ENCODE measurements around the gene VRTN. TPM values are rescaled to one million over a fixed set of nuclear protein-coding genes. Genes with fewer than 3 reads are reported as not detected.

The VRTN gene
- total and polyA plus RNA-seq, 2 of the 8 experiments (the other 6 are each of a cell fraction or from before 2014, with no cell fraction given) = 133 to 148 TPM

DNA sequence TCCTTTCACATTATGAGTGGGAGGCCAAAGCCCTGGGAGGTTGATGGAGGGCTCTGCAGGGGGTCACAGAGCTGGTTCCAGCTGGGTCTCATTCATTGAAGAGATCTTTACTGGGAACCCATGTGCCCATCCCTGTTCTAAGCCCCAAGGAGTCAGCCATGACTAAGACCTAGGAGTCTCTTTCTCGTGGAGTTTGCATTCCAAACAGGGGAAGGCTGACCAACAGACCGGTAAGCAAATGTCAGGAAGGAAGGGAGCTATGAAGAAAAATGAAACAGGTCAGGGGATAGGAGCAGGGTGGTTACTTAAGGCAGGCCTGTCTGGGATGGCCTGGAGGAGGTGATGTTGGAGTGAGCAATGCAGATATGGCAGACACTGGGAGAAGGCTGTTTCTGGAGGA, 46.3 kb downstream of the VRTN start:
- no peak for FAIRE-seq
- Histone ChIP-seq H3K4me2 (ENCODE audit: insufficient read depth in 1 of 2, low read depth in 2 of 2, low read length in 2 of 2) (no peak overlapping the region), H3K23ac (ENCODE audit: insufficient read length) (no peak overlapping the region), H2BK5ac (ENCODE audit: low read depth, low read length) (no peak overlapping the region), H3K9me3 (ENCODE audit: insufficient read depth in 2 of 2, low read depth in 1 of 2, low read length in 1 of 2) (no peaks in the 10 kb centered on the region), H4K91ac (replicated peaks; ENCODE audit: insufficient read length, low read length) (no peak overlapping the region), H3K79me1 (ENCODE audit: low read depth, low read length) (no peaks in the 10 kb centered on the region), H2AFZ (ENCODE audit: low read length) (no peak overlapping the region), H4K5ac (ENCODE audit: insufficient read length, low read depth, low read length) (no peak overlapping the region), H4K8ac (ENCODE audit: extremely low read depth, insufficient read depth, low read length) (no peak overlapping the region), H3K36me3 (ENCODE audit: control insufficient read depth in 2 of 4, insufficient read depth in 4 of 4, low read length in 3 of 4) (no peaks in the 10 kb centered on the region), H3K4me3 (ENCODE audit: extremely low read depth in 1 of 4, insufficient read depth in 2 of 4, low read depth in 3 of 4, low read length in 4 of 4) (no peak overlapping the region), H3K18ac (ENCODE audit: extremely low read depth, low read length) (no peak overlapping the region; the same call in 1 of the 2 replicates), H2BK12ac (ENCODE audit: low read depth, low read length) (no peak overlapping the region), H3K14ac (ENCODE audit: insufficient read length) (no peak overlapping the region), H3K23me2 (ENCODE audit: low read depth, low read length) (no peaks in the 10 kb centered on the region), H3K79me2 (ENCODE audit: control insufficient read depth in 1 of 2, insufficient read depth in 2 of 2, low read length in 2 of 2) (no peaks in the 10 kb centered on the region), H3K56ac (replicated peaks; ENCODE audit: insufficient read length, low read depth, low read length) (no peak overlapping the region), H3K4ac (replicated peaks; ENCODE audit: insufficient read length, low read depth, low read length) (no peak overlapping the region), H4K20me1 (replicated peaks in 1 of 2; ENCODE audit: control insufficient read depth in 1 of 2, insufficient read depth in 2 of 2, low read length in 2 of 2) (no peaks in the 10 kb centered on the region), H2BK120ac (replicated peaks; ENCODE audit: low read depth, low read length) (no peak overlapping the region), H3K4me1 (replicated peaks in 1 of 4; ENCODE audit: control insufficient read depth in 3 of 4, insufficient read depth in 4 of 4, low read length in 3 of 4) (peaks cover 0 to 2% (median 0%) of the 10 kb centered on the region in 4 experiments; a peak in 2 of 7 replicates), H3K27ac (ENCODE audit: low read depth, low read length) (no peak overlapping the region), H2BK15ac (ENCODE audit: low read length) (no peak overlapping the region), H2BK20ac (ENCODE audit: low read length) (no peak overlapping the region), H3K27me3 (replicated peaks in 1 of 4; ENCODE audit: control insufficient read depth in 3 of 4, extremely low read depth in 1 of 4, insufficient read depth in 3 of 4, low read length in 3 of 4) (peaks cover 0 to 2% (median 0%) of the 10 kb centered on the region in 4 experiments; a peak in 1 of 7 replicates), H2AK5ac (ENCODE audit: low read depth, low read length) (no peak overlapping the region), H3K9ac (replicated peaks in 1 of 4; ENCODE audit: extremely low read depth in 1 of 4, low read depth in 3 of 4, low read length in 3 of 4) (no peak overlapping the region)
- ChIA-PET POLR2A (ENCODE audit: partially characterized antibody) (interaction anchor here (0.8 to 1.4 kb wide), 3 partner anchors 46 to 92 kb away, joined by 3 to 4 read pairs (median 3); partner anchors contain the start of genes ABCD4 and VRTN), CTCF (ENCODE audit: partially characterized antibody) (interaction anchor here (0.6 to 2.8 kb wide), 5 partner anchors 14 to 114 kb away, joined by 3 to 7 read pairs (median 3); no protein-coding TSS in a partner anchor)
- 94% methylated on average over 2 of the region's 2 CpGs; no CpG with 5 or more reads in 1 of the 2 experiments for WGBS, 2 experiments (ENCODE audit: extremely low coverage in 1 of 2, insufficient coverage in 1 of 2, insufficient read length in 1 of 2, insufficient replicate concordance in 2 of 2, low coverage in 1 of 2, low lambda C conversion rate in 2 of 2, missing lambda C conversion rate in 1 of 2)
- no peak for DNase-seq (ENCODE audit: low read depth in 1 of 2, low spot score in 2 of 2)
- TF ChIP-seq BACH1 (IDR thresholded peaks at IDR 0.05; ENCODE audit: low read length) (no peak), ASH2L (IDR thresholded peaks at IDR 0.05; ENCODE audit: low read length) (no peak), TCF12 (IDR thresholded peaks at IDR 0.05; ENCODE audit: low read depth, low read length) (no peak), KDM5A (IDR thresholded peaks at IDR 0.05; ENCODE audit: low read length) (no peak), SAP30 (IDR thresholded peaks at IDR 0.05; ENCODE audit: insufficient read depth, insufficient replicate concordance, low read length) (no peak), BCL11A (IDR thresholded peaks at IDR 0.05; ENCODE audit: low read depth in 2 of 2, low read length in 2 of 2) (no peak), SIX5 (IDR thresholded peaks at IDR 0.05; ENCODE audit: low read depth, low read length) (no peak)
- TF ChIP-seq, protein P1, sequence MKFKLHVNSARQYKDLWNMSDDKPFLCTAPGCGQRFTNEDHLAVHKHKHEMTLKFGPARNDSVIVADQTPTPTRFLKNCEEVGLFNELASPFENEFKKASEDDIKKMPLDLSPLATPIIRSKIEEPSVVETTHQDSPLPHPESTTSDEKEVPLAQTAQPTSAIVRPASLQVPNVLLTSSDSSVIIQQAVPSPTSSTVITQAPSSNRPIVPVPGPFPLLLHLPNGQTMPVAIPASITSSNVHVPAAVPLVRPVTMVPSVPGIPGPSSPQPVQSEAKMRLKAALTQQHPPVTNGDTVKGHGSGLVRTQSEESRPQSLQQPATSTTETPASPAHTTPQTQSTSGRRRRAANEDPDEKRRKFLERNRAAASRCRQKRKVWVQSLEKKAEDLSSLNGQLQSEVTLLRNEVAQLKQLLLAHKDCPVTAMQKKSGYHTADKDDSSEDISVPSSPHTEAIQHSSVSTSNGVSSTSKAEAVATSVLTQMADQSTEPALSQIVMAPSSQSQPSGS (IDR thresholded peaks at IDR 0.05; ENCODE audit: low read length) = no peak
- TF ChIP-seq, protein P2, sequence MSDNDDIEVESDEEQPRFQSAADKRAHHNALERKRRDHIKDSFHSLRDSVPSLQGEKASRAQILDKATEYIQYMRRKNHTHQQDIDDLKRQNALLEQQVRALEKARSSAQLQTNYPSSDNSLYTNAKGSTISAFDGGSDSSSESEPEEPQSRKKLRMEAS (IDR thresholded peaks at IDR 0.05) = no peak
- TF ChIP-seq, protein P3, sequence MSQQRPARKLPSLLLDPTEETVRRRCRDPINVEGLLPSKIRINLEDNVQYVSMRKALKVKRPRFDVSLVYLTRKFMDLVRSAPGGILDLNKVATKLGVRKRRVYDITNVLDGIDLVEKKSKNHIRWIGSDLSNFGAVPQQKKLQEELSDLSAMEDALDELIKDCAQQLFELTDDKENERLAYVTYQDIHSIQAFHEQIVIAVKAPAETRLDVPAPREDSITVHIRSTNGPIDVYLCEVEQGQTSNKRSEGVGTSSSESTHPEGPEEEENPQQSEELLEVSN (IDR thresholded peaks at IDR 0.05) = no peak
